Erythroblast (primary cell): ENCODE results near the gene NPR1.
A peak's percentile ranks its signal among the peaks of the same experiment; 100 is the strongest.

Experiments used
- GATA1 ChIP-seq: IDR thresholded peaks from 2 replicates; pipeline ENCODE4 v1.6.1; 2011; ENCODE audit warnings: low read depth, mild to moderate bottlenecking, control low read depth, low read length, moderate library complexity
- POLR2A ChIP-seq: IDR thresholded peaks from 2 replicates; pipeline ENCODE4 v1.6.1; 2011; ENCODE audit warnings: mild to moderate bottlenecking, low read length

GRCh38 chr1:153647346-153647714, 31.2 kb upstream of the NPR1 start:
- TF ChIP-seq POLR2A, result peak; percentile 39
- TF ChIP-seq GATA1, result no peak
